ENCODE results near the gene SLC4A1AP. TPM values are rescaled to one million over a fixed set of nuclear protein-coding genes. Genes with fewer than 3 reads are reported as not detected.
A peak's percentile ranks its signal among the peaks of the same experiment; 100 is the strongest.

SLC4A1AP gene
- total and polyA plus RNA-seq, 2 of the 13 experiments (the other 11 are each of a cell fraction or from before 2014, with no cell fraction given): 15.3 to 44.6 TPM

- TF ChIP-seq ETV5 (CRISPR knock-in tag; IDR thresholded peaks at IDR 0.05; ENCODE audit: borderline replicate concordance): no peak
- TF ChIP-seq DMAP1 (CRISPR knock-in tag; IDR thresholded peaks at IDR 0.05): no peak
- no peak for TF ChIP-seq POLR2AphosphoS2 (IDR thresholded peaks at IDR 0.05; ENCODE audit: low read depth, low read length)
- TF ChIP-seq BCL6 (CRISPR knock-in tag; IDR thresholded peaks at IDR 0.05): no peak
- no peak for TF ChIP-seq ZNF740 (CRISPR knock-in tag; IDR thresholded peaks at IDR 0.05)
- TF ChIP-seq THAP7 (CRISPR knock-in tag; IDR thresholded peaks at IDR 0.05): no peak
- TF ChIP-seq AFF4 (CRISPR knock-in tag; IDR thresholded peaks at IDR 0.05): no peak
- no peak for TF ChIP-seq ZEB1 (IDR thresholded peaks at IDR 0.05; ENCODE audit: insufficient replicate concordance, low read depth)
- TF ChIP-seq ZKSCAN1 (IDR thresholded peaks at IDR 0.05; ENCODE audit: low read length): no peak
- TF ChIP-seq ZNF460 (CRISPR knock-in tag; IDR thresholded peaks at IDR 0.05; ENCODE audit: borderline replicate concordance): no peak
- TF ChIP-seq ZNF687 (CRISPR knock-in tag; IDR thresholded peaks at IDR 0.05): no peak
- no peak for TF ChIP-seq ZBTB21 (CRISPR knock-in tag; IDR thresholded peaks at IDR 0.05)
- no peak for TF ChIP-seq ZNF451 (CRISPR knock-in tag; IDR thresholded peaks at IDR 0.05)
- TF ChIP-seq PITX1 (CRISPR knock-in tag; IDR thresholded peaks at IDR 0.05): peak; percentile 18; the same call in 1 of the 2 replicates
- TF ChIP-seq EP300 (IDR thresholded peaks at IDR 0.05; ENCODE audit: low read depth in 2 of 2, low read length in 2 of 2): no peak
- no peak for TF ChIP-seq EP300 (CRISPR knock-in tag; IDR thresholded peaks at IDR 0.05; ENCODE audit: borderline replicate concordance)
- no peak for TF ChIP-seq PBX3 (CRISPR knock-in tag; IDR thresholded peaks at IDR 0.05; ENCODE audit: borderline replicate concordance)
- no peak for TF ChIP-seq NCOR1 (IDR thresholded peaks at IDR 0.05; ENCODE audit: borderline replicate concordance, low read length)
- no peak for TF ChIP-seq SAP130 (CRISPR knock-in tag; IDR thresholded peaks at IDR 0.05; ENCODE audit: low read depth)
- TF ChIP-seq CC2D1A (CRISPR knock-in tag; IDR thresholded peaks at IDR 0.05): no peak
Measured at GRCh38 chr2:27736031-27736889, 72.6 kb downstream of the SLC4A1AP start (continued).

Measured in HepG2 (cell line).